HepG2 (cell line): Measurements from ENCODE around the gene PROC. TPM values are rescaled to one million over a fixed set of nuclear protein-coding genes. Genes with fewer than 3 reads are reported as not detected.
A peak's percentile ranks its signal among the peaks of the same experiment; 100 is the strongest.

Experiments
- ATAC-seq: fragments of 200-7000 bp; cut with Tn5 transposase; 3 replicates; pipeline ENCODE4 v1.9.1; 2020; ENCODE audit warnings: mild to moderate bottlenecking, moderate library complexity
- BruUV-seq: library from RNA; stranded (reverse); fragments of 400-500 nt; replicated peaks from 2 replicates; lab custom pipeline; 2021; lab: Mats Ljungman, UMichigan
- CTCF ChIA-PET: fragments of 300-600 bp; formaldehyde crosslinking; extraction: SDS; loops from one replicate; lab custom pipeline; 2021; ENCODE audit warnings: low total read pairs, inconsistent platforms, low intra/inter-chr PET ratio; lab: Yijun Ruan, JAX
- POLR2A ChIA-PET: fragments of 350-600 bp; sonication (Branson Sonifier 250); formaldehyde crosslinking; loops from one replicate; lab custom pipeline; 2020; ENCODE audit warnings: antibody characterized with exemption, inconsistent platforms; lab: Yijun Ruan, JAX
- DNase-seq: peaks from one replicate; pipeline ENCODE4 v3.0.0-alpha.2; 2015; ENCODE audit warnings: low spot score
- FAIRE-seq: peaks from 3 replicates; lab custom pipeline; 2011; peaks lifted over from hg19 to GRCh38; lab: Jason Lieb, UNC
- H2AFZ ChIP-seq: one replicate; pipeline ENCODE4 v1.6.1; 2011; ENCODE audit warnings: low read length, inconsistent platforms
- H3K27ac ChIP-seq: fragments of 300-600 bp; 3 replicates; pipeline ENCODE4 v1.8.0; 2011; ENCODE audit warnings: mixed run types, mild to moderate bottlenecking, mixed read lengths, low read length, inconsistent platforms; ENCODE audit not compliant: insufficient read depth; ENCODE audit errors: extremely low read length
- H3K27me3 ChIP-seq, 2 experiments: fragments of 200-600 bp in 1 of 2; 2 replicates in 1 of 2; 3 replicates in 1 of 2; pipeline versions ENCODE4 v1.6.0 to v1.8.0; 2011; ENCODE audit warnings: low read length in 2 of 2, mild to moderate bottlenecking in 2 of 2, moderate library complexity in 2 of 2, inconsistent platforms in 1 of 2; ENCODE audit not compliant: insufficient read depth in 2 of 2, control insufficient read depth in 1 of 2
- H3K36me3 ChIP-seq, 2 experiments: fragments of 200-600 bp in 1 of 2; replicated peaks in 1 of 2; 2 replicates in 1 of 2; 3 replicates in 1 of 2; pipeline versions ENCODE4 v1.5.1 to v1.8.0; 2011; ENCODE audit warnings: low read length in 2 of 2, inconsistent platforms in 1 of 2; ENCODE audit not compliant: insufficient read depth in 2 of 2, control insufficient read depth in 1 of 2
- H3K4me1 ChIP-seq: 2 replicates; pipeline ENCODE4 v1.5.1; 2012; ENCODE audit warnings: low read length, inconsistent platforms; ENCODE audit not compliant: insufficient read depth
- H3K4me2 ChIP-seq: 2 replicates; pipeline ENCODE4 v1.6.0; 2011; ENCODE audit warnings: low read depth, low read length, inconsistent platforms
- H3K4me3 ChIP-seq, 3 experiments: fragments of 200-600 bp in 1 of 3; sonication (generic), shearing (Covaris generic) in 1 of 3; replicated peaks in 1 of 3; 2 replicates each; pipeline ENCODE4 v1.5.1; 2011 to 2016; ENCODE audit warnings: low read length in 3 of 3, inconsistent platforms in 2 of 3, low read depth in 2 of 3, mild to moderate bottlenecking in 2 of 3, control low read depth in 1 of 3, mixed read lengths in 1 of 3; ENCODE audit not compliant: insufficient read depth in 1 of 3
- H3K79me2 ChIP-seq: one replicate; pipeline ENCODE4 v1.6.1; 2011; ENCODE audit warnings: low read length, inconsistent platforms; ENCODE audit not compliant: insufficient read depth
- H3K9ac ChIP-seq: 2 replicates; pipeline ENCODE4 v1.6.0; 2011; ENCODE audit warnings: mild to moderate bottlenecking, low read depth, low read length, inconsistent platforms; ENCODE audit not compliant: insufficient read depth
- H3K9me3 ChIP-seq: 2 replicates; pipeline ENCODE4 v1.5.1; 2012; ENCODE audit warnings: mild to moderate bottlenecking, low read length
- H4K20me1 ChIP-seq: 2 replicates; pipeline ENCODE4 v1.6.0; 2011; ENCODE audit warnings: inconsistent platforms, mild to moderate bottlenecking, low read length, moderate library complexity; ENCODE audit not compliant: insufficient read depth
- CEBPB ChIP-seq: IDR thresholded peaks from 2 replicates; pipeline ENCODE4 v1.6.1; 2011; ENCODE audit warnings: low read depth, low read length, improper control_type of control experiment, borderline replicate concordance
- ETV5 ChIP-seq: IDR thresholded peaks from 2 replicates; pipeline ENCODE4 v1.6.1; 2018; ENCODE audit warnings: missing biosample characterization, missing genetic modification reagents, inconsistent platforms, borderline replicate concordance
- GATAD2A ChIP-seq: IDR thresholded peaks from 2 replicates; pipeline ENCODE4 v1.6.1; 2016
- HOXA3 ChIP-seq: sonication (generic); formaldehyde crosslinking; IDR thresholded peaks from 2 replicates; pipeline ENCODE4 v1.5.0; 2020; ENCODE audit warnings: missing genetic modification reagents
- IRF2 ChIP-seq: IDR thresholded peaks from 2 replicates; pipeline ENCODE4 v1.6.1; 2018; ENCODE audit warnings: missing genetic modification reagents, missing compliant biosample characterization
- TAF15 ChIP-seq: fragments of 200-400 bp; formaldehyde crosslinking; IDR thresholded peaks from one replicate; pipeline ENCODE4 v1.6.1; 2018; ENCODE audit warnings: mild to moderate bottlenecking, low read depth, low read length; ENCODE audit not compliant: poor library complexity, severe bottlenecking
- ZBTB33 ChIP-seq: sonication (generic); formaldehyde crosslinking; IDR thresholded peaks from 2 replicates; pipeline ENCODE4 v1.4.0; 2020; ENCODE audit warnings: missing genetic modification reagents
- ZNF263 ChIP-seq: sonication (generic); formaldehyde crosslinking; IDR thresholded peaks from 2 replicates; pipeline ENCODE4 v1.4.0; 2020; ENCODE audit warnings: missing genetic modification reagents
- ZNF362 ChIP-seq: sonication (generic); formaldehyde crosslinking; IDR thresholded peaks from 2 replicates; pipeline ENCODE4 v1.4.0; 2020; ENCODE audit warnings: missing genetic modification reagents, mild to moderate bottlenecking, borderline replicate concordance
- ZNF468 ChIP-seq: sonication (generic); formaldehyde crosslinking; IDR thresholded peaks from 2 replicates; pipeline ENCODE4 v1.8.0; 2022; ENCODE audit warnings: mild to moderate bottlenecking, moderate library complexity, missing genetic modification reagents
- ZNF549 ChIP-seq: sonication (generic); formaldehyde crosslinking; IDR thresholded peaks from 2 replicates; pipeline ENCODE4 v1.5.0; 2020; ENCODE audit warnings: missing genetic modification reagents
- ZNF556 ChIP-seq: sonication (generic); formaldehyde crosslinking; IDR thresholded peaks from 2 replicates; pipeline ENCODE4 v1.4.0; 2020; ENCODE audit warnings: mild to moderate bottlenecking, missing genetic modification reagents, borderline replicate concordance
- ZNF7 ChIP-seq: IDR thresholded peaks from 2 replicates; pipeline ENCODE4 v1.6.1; 2016; ENCODE audit warnings: missing biosample characterization, missing genetic modification reagents
- WGBS: methylation state at CpG from one replicate; pipeline ENCODE4 v1.1.6; 2017; ENCODE audit warnings: low lambda C conversion rate; 5-methylcytosine and 5-hydroxymethylcytosine counted together
- in situ Hi-C: cut with HindIII; loops from 2 replicates; pipeline ENCODE4 v1.10.0; 2017; ENCODE audit warnings: low pct_unique_long_range_greater_than_20kb; ENCODE audit not compliant: extremely low pct_ligation_motif_present
- intact Hi-C: fragments of 100-400 bp; cut with micrococcal nuclease; formaldehyde crosslinking; loops from one replicate; pipeline ENCODE4 v1.10.0; 2022; ENCODE audit not compliant: unreplicated experiment
- polyA plus RNA-seq, 8 experiments: library from polyadenylated mRNA; depleted of rRNA in 3 of 8; stranded (reverse) in 7 of 8; unstranded in 1 of 8; fragments of >200 nt; fragmentation: Illumina TruSeq in 4 of 8; extraction: Trizol in 4 of 8; gene quantifications; 2 replicates each; pipeline versions ENCODE4 v1.2.1 to v1.2.3, GENCODE V29; 2011 to 2016; ENCODE audit warnings: low read depth in 4 of 8, missing spikeins in 1 of 8, mixed read lengths in 1 of 8; ENCODE audit not compliant: insufficient read depth in 1 of 8
- total RNA-seq, 5 experiments: library from RNA; depleted of rRNA; stranded (reverse); fragments of >200 nt; fragmentation: Illumina TruSeq; extraction: Trizol; gene quantifications; 2 replicates each; pipeline ENCODE4 v1.2.3, GENCODE V29; 2016; ENCODE audit warnings: low read depth in 1 of 5
- TF ChIP-seq, protein P1 (sequence below): sonication (generic); formaldehyde crosslinking; IDR thresholded peaks from 2 replicates; pipeline ENCODE4 v1.4.0; 2020; ENCODE audit warnings: missing genetic modification reagents
- TF ChIP-seq, protein P2 (sequence below): sonication (generic); formaldehyde crosslinking; IDR thresholded peaks from 2 replicates; pipeline ENCODE4 v1.4.0; 2020; ENCODE audit warnings: mild to moderate bottlenecking, missing genetic modification reagents

The PROC gene
- total and polyA plus RNA-seq, 2 of the 13 experiments (the other 11 are each of a cell fraction or from before 2014, with no cell fraction given) = 134 to 185 TPM

DNA sequence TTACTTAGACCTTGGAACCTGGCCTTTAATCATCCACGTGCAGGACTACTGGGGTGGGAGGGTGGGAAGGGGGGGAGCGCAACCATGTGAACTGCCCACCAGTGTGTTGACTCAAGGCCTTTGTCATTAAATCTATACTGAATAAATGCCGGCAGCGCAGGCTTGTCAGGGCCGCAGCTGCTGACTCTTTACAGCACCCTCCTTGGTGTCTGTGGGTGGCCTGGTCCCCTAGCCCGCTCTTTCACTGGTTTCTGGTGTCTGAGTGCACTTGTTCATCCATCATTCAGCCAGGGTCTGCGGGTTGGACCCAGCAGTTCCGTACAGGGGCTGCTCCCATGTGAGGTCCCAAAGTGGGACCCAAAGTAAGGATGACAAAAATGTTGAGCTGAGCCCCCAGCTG, 42.0 kb upstream of the PROC start (continued):
- peak; percentile 48; the same call in 1 of the 2 replicates for TF ChIP-seq ZBTB33 (CRISPR knock-in tag)

- no peak overlapping the region for H2AFZ ChIP-seq
- H3K79me2 ChIP-seq = peaks cover 98% of the 10 kb centered on the region
- in situ Hi-C loops = no loop called here
- peaks cover 9% of the 10 kb centered on the region for H4K20me1 ChIP-seq
- no peaks in the 10 kb centered on the region for H3K27me3 ChIP-seq
- WGBS = 96% methylated on average over 1 of the region's 1 CpG
- peaks cover 0 to 3% of the 10 kb centered on the region in 2 experiments; a peak in 2 of 5 replicates for H3K36me3 ChIP-seq
- ATAC-seq (no peak), FAIRE-seq (no peak), DNase-seq (no peak)
- no peak overlapping the region for H3K4me3 ChIP-seq
- CTCF ChIA-PET = no interaction called here
- no peak overlapping the region for H3K4me2 ChIP-seq
- BruUV-seq = no TSS peak
- peaks cover 26% of the 10 kb centered on the region; the same call in 1 of the 2 replicates for H3K4me1 ChIP-seq
- POLR2A ChIA-PET = no interaction called here
- TF ChIP-seq ZNF263 (CRISPR knock-in tag) (no peak), TAF15 (no peak), HOXA3 (CRISPR knock-in tag) (no peak), ETV5 (no peak), ZNF549 (CRISPR knock-in tag) (no peak), ZNF7 (CRISPR knock-in tag) (no peak), ZNF556 (no peak), ZNF362 (CRISPR knock-in tag) (no peak), GATAD2A (CRISPR knock-in tag) (no peak), CEBPB (no peak), ZNF468 (CRISPR knock-in tag) (no peak), IRF2 (CRISPR knock-in tag) (no peak)
- TF ChIP-seq, protein P1, sequence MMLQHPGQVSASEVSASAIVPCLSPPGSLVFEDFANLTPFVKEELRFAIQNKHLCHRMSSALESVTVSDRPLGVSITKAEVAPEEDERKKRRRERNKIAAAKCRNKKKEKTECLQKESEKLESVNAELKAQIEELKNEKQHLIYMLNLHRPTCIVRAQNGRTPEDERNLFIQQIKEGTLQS (CRISPR knock-in tag) = no peak
- TF ChIP-seq, protein P2, sequence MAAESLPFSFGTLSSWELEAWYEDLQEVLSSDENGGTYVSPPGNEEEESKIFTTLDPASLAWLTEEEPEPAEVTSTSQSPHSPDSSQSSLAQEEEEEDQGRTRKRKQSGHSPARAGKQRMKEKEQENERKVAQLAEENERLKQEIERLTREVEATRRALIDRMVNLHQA = no peak
- H3K9me3 ChIP-seq = peaks cover 39% of the 10 kb centered on the region
- intact Hi-C loops = no loop called here
- no peak overlapping the region for H3K9ac ChIP-seq
- no peak overlapping the region for H3K27ac ChIP-seq
Measured at GRCh38 chr2:127377262-127377661, 41.0 kb upstream of the PROC start.
